Stimulated activated naive CD8-positive, alpha-beta T cell treated with anti-CD3 and anti-CD28 coated beads, Interleukin-15, amount 100 ng/mL, for 72 hours (primary cell): ENCODE data around the gene NOSTRIN.
"Not testable (repeated sequence)": the region's sequence is repeated elsewhere in the genome, so short reads cannot be mapped to it uniquely, and the experiment has no call there.

Experiments used
- ATAC-seq: fragments of 150-1000 bp; cut with Tn5 transposase; 2 replicates; pipeline ENCODE4 v1.10.0; 2021; ENCODE audit warnings: mild to moderate bottlenecking, moderate library complexity
- DNase-seq, 2 donors: peaks; one replicate each; pipeline ENCODE4 v3.0.0; 2021 to 2022
- H3K27ac Mint-ChIP-seq, 2 donors: one replicate each; pipeline ENCODE4 v1.8.0; 2022; ENCODE audit warnings: mild to moderate bottlenecking in 2 of 2, mixed read lengths in 2 of 2, moderate library complexity in 2 of 2
- H3K27me3 Mint-ChIP-seq: one replicate; pipeline ENCODE4 v1.8.0; 2022; ENCODE audit warnings: mixed read lengths
- H3K4me1 Mint-ChIP-seq: one replicate; pipeline ENCODE4 v1.8.0; 2022; ENCODE audit warnings: mild to moderate bottlenecking, mixed read lengths
- H3K4me3 Mint-ChIP-seq, 2 donors: one replicate each; pipeline ENCODE4 v1.8.0; 2022; ENCODE audit warnings: mild to moderate bottlenecking in 2 of 2, mixed read lengths in 2 of 2, moderate library complexity in 1 of 2
- H3K9me3 Mint-ChIP-seq, 2 donors: one replicate each; pipeline ENCODE4 v1.8.0; 2022; ENCODE audit warnings: mixed read lengths in 2 of 2

Gene NOSTRIN

DNA sequence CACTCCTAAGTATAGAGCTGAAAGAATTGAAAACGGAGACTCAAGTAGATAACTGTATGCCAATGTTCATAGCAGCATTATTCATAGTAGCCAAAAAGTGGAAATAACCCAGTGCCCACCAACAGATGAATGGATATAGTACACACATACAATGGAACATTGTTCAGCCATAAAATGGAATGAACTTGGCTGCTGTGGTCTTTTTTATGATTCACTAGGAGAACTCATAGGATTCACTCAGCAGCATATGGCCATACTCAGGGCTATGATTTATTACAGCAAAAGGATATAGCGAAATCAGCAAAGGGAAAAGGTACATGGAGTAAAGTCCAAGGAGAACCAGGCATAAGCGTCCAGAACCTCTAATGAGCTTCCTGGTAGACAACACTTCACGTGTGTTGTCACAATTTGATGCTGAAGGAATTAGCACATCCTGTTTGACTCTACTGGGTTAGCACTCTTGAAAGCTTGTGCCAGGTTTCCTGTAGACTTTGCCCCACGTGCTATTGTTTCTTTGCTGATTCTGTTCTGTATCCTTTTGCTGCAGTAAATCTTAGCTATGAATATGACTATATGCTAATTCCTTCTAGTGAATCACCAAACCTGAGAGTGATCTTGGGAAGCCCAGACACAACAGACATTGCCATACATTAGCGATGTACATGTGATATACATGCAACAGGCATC, 72.1 kb downstream of the NOSTRIN start:
- ATAC-seq (no peak), DNase-seq (no peak)
- H3K4me3 Mint-ChIP-seq, result no peak overlapping the region
- H3K27ac Mint-ChIP-seq, result no peak overlapping the region
- no peaks in the 10 kb centered on the region for H3K4me1 Mint-ChIP-seq
- H3K27me3 Mint-ChIP-seq, result no peaks in the 10 kb centered on the region
- H3K9me3 Mint-ChIP-seq, result no peaks in the 10 kb centered on the region

DNA sequence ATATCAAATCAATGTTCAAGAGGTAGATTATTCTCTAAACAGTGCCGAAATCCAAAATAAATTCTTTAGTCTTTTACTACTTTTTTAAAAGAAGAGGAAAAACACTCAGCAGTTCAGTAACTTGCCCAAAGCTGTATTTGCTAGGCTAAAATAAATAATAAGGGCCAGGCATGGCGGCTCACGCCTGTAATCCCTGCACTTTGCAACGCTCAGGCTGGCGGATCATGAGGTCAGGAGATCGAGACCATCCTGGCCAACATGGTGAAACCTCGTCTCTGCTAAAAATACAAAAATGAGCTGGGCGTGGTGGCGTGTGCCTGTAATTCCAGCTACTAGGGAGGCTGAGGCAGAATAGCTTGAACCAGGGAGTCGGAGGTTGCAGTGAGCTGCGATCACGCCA, 79.7 kb downstream of the NOSTRIN start:
- not testable (repeated sequence) for H3K27me3 Mint-ChIP-seq, ATAC-seq, H3K4me1 Mint-ChIP-seq, H3K9me3 Mint-ChIP-seq, DNase-seq, H3K4me3 Mint-ChIP-seq, H3K27ac Mint-ChIP-seq

DNA sequence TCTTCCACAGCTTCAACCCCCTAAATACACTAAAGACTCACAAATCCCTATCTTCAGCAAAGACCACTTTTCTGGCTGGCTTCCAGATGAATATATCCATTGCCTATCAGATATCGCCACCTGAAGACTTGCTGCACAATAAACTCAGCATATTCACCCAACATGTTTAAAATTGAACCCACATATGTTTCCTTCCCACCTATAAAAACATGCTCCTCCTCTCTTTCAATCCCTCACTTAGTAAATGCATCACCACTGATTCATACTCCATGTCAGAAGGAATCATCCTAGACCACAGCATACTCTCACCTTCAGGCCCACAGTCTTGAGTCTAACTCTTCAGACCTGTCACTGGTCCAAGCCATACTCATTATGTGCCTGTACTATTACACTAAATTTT, 82.5 kb downstream of the NOSTRIN start:
- Mint-ChIP-seq H3K27me3 (no peaks in the 10 kb centered on the region), H3K4me1 (no peaks in the 10 kb centered on the region), H3K4me3 (no peak overlapping the region), H3K27ac (no peak overlapping the region), H3K9me3 (no peaks in the 10 kb centered on the region)
- DNase-seq (no peak), ATAC-seq (peak; percentile 57)

DNA sequence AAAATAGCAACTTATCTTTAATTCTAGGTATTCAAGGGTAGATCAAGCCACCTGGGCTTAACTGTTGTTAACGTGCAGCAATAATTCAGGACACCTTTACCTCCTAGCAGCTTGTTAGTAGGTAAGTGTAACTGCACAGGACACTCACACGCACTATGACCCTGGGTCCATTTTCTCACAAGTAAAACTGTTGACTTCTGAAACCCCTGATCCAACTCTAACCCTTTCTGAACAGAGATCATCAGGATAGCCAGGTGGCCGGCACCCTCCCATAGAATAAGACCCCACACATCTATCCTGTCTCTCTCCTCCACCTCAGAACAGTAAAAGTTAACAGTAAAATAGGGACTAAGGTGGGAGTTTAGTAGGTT, 87.2 kb downstream of the NOSTRIN start:
- H3K9me3 Mint-ChIP-seq, result no peaks in the 10 kb centered on the region
- H3K27me3 Mint-ChIP-seq, result peaks cover 17% of the 10 kb centered on the region
- H3K4me1 Mint-ChIP-seq, result peaks cover 6% of the 10 kb centered on the region
- DNase-seq (no peak), ATAC-seq (no peak)
- peak overlapping the region; percentile 99 for H3K27ac Mint-ChIP-seq
- peak overlapping the region; percentile 91 to 99 for H3K4me3 Mint-ChIP-seq

DNA sequence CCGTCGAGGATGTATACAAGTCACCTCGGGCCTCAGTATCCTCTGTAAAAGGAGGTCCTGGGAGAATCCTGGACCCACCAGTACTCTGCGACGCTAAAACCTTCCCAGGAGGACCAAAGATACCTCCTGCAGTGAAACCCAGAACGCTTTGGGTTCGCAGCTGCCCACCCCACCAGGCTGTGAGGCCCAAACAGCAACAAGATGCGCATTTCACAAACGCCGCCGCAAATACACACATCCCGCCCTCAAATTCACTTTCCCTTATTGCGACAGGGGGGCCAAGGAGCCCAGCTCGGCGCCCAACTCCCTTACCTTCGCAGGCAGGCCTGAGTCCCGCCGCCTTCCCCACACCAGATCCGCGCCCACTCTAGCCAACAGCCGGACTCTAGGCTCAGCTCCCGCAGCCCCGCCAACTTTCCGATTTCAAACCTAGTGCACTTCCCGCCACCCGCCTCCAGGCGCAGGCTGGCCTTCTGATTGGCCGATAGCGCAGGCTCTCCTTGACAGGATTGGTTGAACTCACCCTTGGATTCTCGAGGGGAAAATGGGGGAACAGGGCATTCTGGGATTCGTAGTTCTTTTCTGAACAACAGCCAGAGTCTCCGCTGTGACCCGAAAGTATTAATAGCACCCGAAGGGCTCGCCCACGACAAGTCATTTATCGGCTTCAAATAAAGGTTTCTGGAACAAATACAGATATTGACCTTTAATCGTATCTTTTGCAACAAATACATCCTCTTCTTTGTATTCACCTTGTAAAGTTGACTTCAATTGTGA, 87.8 kb downstream of the NOSTRIN start, which contains the start of gene SPC25:
Gene SPC25, minus strand, starts transcription at position 425 of the 777 bp plus-strand sequence. CDS start 911 bp downstream, outside the sequence.
- peaks cover 23% of the 10 kb centered on the region for H3K27me3 Mint-ChIP-seq
- H3K9me3 Mint-ChIP-seq, result no peaks in the 10 kb centered on the region
- peak; percentile 99 for ATAC-seq
- H3K4me3 Mint-ChIP-seq, result peak within 1 kb of the TSS; percentile 91 to 99
- peak; percentile 86 to 92 for DNase-seq
- H3K4me1 Mint-ChIP-seq, result peaks cover 6% of the 10 kb centered on the region
- H3K27ac Mint-ChIP-seq, result peak within 1 kb of the TSS; percentile 99

DNA sequence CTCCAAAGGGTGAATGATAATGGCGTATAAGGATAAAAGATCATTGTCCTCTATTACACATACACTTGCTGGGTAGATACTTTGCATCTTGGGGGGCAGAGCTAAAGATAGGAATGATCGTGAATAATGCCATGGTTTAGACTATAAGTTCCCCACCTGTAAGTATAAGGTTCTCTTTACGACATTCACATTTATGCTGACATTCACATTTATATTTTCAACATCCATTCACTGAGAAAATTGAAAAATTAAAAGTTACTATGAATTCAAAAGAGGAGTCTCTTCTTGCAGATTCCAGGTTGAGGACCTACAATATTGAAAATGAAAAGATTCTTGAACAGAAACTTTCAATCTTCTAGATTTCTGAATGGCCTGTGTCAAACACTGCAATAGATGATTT, 89.9 kb downstream of the NOSTRIN start:
- Mint-ChIP-seq H3K4me1 (peaks cover 6% of the 10 kb centered on the region), H3K27me3 (peaks cover 27% of the 10 kb centered on the region), H3K27ac (no peak overlapping the region), H3K4me3 (no peak overlapping the region), H3K9me3 (no peaks in the 10 kb centered on the region)
- no peak for DNase-seq
- no peak for ATAC-seq

DNA sequence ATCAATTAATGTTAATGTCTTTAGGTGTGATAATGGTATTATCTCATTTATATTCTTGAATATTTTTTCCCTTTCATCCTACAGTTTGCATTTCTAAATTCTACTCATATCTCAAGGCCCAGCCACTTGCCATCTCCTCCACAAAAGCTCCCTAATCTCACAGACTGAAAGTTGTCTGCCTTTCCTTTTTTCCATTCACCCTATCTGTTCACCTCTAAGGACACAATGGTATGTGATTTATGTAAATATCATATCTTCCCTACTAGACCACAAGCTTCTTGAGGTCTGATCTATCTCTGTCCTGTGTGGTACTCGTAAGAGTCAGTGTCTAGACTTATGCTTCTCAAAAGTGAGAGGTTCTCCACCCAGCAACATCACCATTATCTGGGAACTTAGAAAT, 91.7 kb downstream of the NOSTRIN start:
- DNase-seq (no peak), ATAC-seq (no peak)
- Mint-ChIP-seq H3K27me3 (peaks cover 27% of the 10 kb centered on the region), H3K27ac (no peak overlapping the region), H3K4me3 (no peak overlapping the region), H3K4me1 (peaks cover 6% of the 10 kb centered on the region), H3K9me3 (no peaks in the 10 kb centered on the region)

DNA sequence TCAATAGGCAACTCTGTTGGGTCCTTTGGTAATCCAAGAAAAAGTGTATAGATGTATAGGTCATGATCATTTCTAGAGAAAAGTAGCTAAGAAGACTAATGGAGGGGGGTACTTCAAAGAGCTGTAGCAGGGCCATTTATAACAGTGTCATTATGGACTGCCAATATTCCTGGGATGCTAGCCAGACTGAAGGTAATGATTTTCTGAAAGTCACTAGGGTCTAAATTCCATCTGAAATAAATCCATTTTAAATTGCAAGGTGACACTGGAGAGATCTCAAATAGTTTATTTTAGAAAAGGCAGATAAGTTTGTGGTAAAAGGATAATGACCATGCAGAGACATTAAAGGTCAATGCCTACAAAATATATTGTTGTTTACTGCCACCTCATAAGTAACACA, 92.3 kb downstream of the NOSTRIN start:
- Mint-ChIP-seq H3K4me3 (no peak overlapping the region), H3K27me3 (peaks cover 27% of the 10 kb centered on the region), H3K4me1 (peaks cover 6% of the 10 kb centered on the region), H3K27ac (no peak overlapping the region), H3K9me3 (no peaks in the 10 kb centered on the region)
- ATAC-seq (no peak), DNase-seq (no peak)

DNA sequence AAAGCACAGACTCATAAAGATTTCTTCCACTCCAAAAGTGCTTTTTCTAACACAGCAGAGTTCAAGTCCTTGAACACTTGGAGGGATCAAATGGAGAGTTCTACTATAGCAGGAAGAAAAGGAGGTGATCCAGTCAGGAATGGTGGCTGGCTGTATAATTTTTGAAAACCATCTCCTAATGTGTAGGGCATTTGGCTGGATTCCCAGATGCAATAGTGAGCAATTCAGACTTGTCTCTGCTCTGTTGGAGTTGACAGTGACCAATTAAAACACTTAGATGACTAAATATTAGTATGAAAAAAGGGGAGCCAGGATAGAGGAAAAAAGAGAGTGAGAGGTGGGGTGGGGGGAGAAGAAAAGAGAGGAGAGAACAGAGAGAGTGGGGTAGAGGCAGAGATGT, 93.3 kb downstream of the NOSTRIN start:
- peaks cover 27% of the 10 kb centered on the region for H3K27me3 Mint-ChIP-seq
- no peak for ATAC-seq
- H3K4me1 Mint-ChIP-seq, result peaks cover 2% of the 10 kb centered on the region
- H3K4me3 Mint-ChIP-seq, result no peak overlapping the region
- DNase-seq, result no peak
- H3K9me3 Mint-ChIP-seq, result no peaks in the 10 kb centered on the region
- no peak overlapping the region for H3K27ac Mint-ChIP-seq

DNA sequence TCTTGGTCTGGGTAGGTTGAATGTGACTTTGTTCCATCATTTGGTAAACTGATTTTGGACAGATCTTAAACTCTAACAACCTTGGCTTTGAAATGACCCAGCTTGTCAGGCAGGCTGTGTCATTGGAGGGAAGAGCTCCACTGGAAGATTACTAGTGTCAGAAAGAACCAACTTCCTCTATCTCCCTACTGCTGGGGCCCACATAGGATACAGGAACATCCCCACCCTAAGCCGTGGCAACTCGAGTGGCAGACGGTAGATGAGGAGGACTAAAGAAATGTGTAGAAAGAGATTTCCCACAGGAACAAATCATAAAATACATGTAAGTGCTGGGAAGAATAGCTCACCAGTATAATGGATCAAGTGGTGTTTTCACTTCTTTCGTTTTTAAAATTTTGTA, 94.3 kb downstream of the NOSTRIN start:
- Mint-ChIP-seq H3K4me3 (no peak overlapping the region), H3K27me3 (peaks cover 27% of the 10 kb centered on the region), H3K9me3 (no peaks in the 10 kb centered on the region), H3K27ac (no peak overlapping the region), H3K4me1 (no peaks in the 10 kb centered on the region)
- DNase-seq (no peak), ATAC-seq (no peak)

DNA sequence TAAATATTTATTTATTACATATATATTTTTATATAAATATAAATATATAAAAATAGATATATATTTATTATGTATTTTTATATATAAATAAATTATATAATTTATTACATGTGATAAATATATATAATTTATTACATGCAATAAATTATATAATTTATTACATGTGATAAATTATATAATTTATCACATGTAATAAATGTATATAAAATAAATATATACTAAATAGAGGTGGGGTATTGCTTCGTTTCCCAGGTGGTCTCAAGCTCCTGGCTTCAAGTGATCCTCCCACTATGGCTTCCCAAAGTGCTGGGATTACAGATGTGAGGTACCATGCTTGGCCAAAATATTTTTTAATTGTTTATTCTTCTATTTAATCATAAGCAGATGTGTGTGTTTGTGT, 95.0 kb downstream of the NOSTRIN start:
- Mint-ChIP-seq H3K4me1 (no peaks in the 10 kb centered on the region), H3K27me3 (peaks cover 27% of the 10 kb centered on the region), H3K9me3 (no peaks in the 10 kb centered on the region), H3K27ac (no peak overlapping the region), H3K4me3 (no peak overlapping the region)
- no peak for ATAC-seq
- DNase-seq, result no peak

DNA sequence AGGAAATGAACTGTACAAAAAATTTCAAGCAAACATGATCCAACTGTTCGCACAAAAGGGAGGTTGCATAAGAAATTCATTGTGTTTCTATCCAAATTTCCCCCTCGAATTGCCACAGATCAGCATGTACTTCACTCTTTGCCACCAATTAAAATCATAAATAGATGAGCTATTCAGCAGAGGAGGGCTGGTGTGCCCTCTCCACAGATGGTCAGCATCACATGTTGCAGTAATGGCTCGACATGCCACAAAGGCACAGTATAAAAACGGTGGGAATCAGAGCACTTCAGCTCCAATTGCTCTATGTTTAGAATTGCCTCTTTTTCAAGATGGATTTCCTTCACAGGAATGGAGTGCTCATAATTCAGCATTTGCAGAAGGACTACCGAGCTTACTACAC, 98.6 kb downstream of the NOSTRIN start, which contains the start of gene G6PC2:
Gene G6PC2, plus strand, starts transcription at position 289 of the 400 bp plus-strand sequence. Its CDS starts 41 bp downstream, at position 330.
- H3K27me3 Mint-ChIP-seq, result no peaks in the 10 kb centered on the region
- H3K27ac Mint-ChIP-seq, result no peak within 1 kb of the TSS
- H3K9me3 Mint-ChIP-seq, result no peaks in the 10 kb centered on the region
- H3K4me3 Mint-ChIP-seq, result no peak within 1 kb of the TSS
- no peaks in the 10 kb centered on the region for H3K4me1 Mint-ChIP-seq
- no peak for ATAC-seq
- no peak for DNase-seq

DNA sequence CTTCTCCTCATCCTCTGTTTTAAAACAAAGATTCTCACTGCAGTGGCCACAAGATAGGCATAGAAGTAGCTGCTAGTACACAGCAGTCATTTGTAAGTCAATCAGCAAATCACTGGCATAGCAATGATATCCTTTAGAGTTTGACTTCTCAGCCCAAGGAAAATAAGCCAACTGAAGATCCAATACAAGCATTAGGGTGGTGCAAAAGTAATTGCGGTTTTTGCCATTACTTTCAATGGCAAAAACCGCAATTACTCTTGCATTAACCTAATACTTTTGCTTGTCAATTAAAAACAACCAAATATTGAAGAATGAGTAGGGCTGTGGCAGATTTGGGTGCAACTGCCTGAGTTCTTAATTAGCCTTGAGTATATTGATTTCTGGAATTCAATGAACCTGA, 101.5 kb downstream of the NOSTRIN start:
- no peaks in the 10 kb centered on the region for H3K9me3 Mint-ChIP-seq
- DNase-seq (no peak), ATAC-seq (no peak)
- no peaks in the 10 kb centered on the region for H3K27me3 Mint-ChIP-seq
- H3K4me1 Mint-ChIP-seq, result no peaks in the 10 kb centered on the region
- H3K27ac Mint-ChIP-seq, result no peak overlapping the region
- no peak overlapping the region for H3K4me3 Mint-ChIP-seq

DNA sequence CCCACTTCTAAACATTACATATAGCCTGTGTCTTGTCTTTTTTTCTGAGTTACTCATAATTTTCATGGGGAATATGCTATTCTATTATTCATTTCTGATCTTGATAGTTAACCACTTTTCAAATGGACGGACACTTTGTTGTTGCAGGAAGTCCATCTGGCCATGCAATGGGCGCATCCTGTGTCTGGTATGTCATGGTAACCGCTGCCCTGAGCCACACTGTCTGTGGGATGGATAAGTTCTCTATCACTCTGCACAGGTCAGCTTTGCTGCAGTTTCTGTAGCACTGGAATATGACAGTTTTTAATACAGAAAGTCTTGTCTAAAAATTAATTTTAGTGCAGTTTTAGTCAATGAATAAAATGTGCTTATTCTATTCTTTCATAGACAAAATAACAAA, 101.9 kb downstream of the NOSTRIN start:
- ATAC-seq (no peak), DNase-seq (no peak)
- Mint-ChIP-seq H3K27me3 (no peaks in the 10 kb centered on the region), H3K4me3 (no peak overlapping the region), H3K9me3 (no peaks in the 10 kb centered on the region), H3K27ac (no peak overlapping the region), H3K4me1 (no peaks in the 10 kb centered on the region)

DNA sequence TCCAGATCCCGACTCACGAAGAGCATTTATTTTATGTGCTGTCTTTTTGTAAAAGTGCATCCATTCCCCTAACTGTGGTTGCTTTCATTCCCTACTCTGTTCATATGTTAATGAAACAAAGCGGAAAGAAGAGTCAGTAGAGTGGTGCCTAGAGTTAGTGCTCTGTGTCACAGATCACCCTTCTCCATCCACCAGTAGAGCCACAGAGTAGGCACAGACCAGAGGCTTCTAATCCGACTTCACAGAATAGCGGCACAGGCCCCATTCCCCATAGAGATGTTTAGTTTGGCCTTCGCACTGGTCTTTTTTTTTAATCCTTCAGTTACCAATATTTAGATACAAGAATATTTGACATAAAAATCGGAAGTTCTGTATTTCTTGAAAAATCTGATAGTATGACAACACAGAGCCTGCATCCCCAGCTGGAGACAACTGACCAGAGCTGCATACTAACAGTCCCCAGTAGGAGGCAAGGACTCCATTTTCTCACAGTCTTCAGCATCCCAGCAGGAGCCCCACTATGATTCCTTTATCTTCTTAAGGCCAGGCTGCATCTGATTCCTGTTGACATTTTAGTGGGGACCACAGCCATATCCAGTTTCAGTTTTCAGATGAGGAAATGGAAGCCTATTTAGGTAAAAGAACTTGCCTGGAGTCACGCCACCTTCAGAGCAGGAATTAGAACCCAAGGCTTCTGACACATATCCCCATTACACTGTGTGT, 105.7 kb downstream of the NOSTRIN start:
- DNase-seq (no peak), ATAC-seq (no peak)
- H3K27ac Mint-ChIP-seq, result no peak overlapping the region
- H3K4me3 Mint-ChIP-seq, result no peak overlapping the region
- no peaks in the 10 kb centered on the region for H3K9me3 Mint-ChIP-seq
- peaks cover 5% of the 10 kb centered on the region for H3K4me1 Mint-ChIP-seq
- H3K27me3 Mint-ChIP-seq, result peaks cover 26% of the 10 kb centered on the region

DNA sequence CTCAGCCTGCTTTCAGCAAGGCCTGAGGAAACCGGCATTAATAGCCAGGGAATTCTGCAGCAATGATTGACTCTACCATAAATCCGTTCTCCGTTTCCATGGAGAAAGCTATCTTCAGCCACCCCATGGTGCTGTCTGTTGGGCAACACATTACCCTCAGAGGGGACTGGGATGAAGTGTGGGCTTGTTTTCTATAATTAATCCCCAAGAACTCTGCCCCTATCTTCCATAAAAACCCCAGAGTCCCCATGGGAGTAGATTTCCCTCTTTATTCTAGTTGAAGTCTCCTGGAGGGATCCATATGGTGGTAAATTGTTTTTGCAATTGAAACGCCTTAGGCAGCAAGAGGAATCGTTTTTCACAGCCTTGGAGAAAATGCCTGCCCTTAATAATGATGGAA, 107.9 kb downstream of the NOSTRIN start:
- no peak for ATAC-seq
- no peak for DNase-seq
- Mint-ChIP-seq H3K27me3 (peaks cover 38% of the 10 kb centered on the region), H3K27ac (no peak overlapping the region), H3K4me1 (peaks cover 5% of the 10 kb centered on the region), H3K4me3 (no peak overlapping the region), H3K9me3 (peaks cover 0 to 7% of the 10 kb centered on the region in 2 donors)
